A549 (cell line): Measurements from ENCODE around the gene SACM1L. TPM values are rescaled to one million over a fixed set of nuclear protein-coding genes. Genes with fewer than 3 reads are reported as not detected.

ENCODE experiments used
- ATAC-seq, 2 experiments: fragments of 200-7000 bp in 1 of 2; fragments of >200 bp in 1 of 2; cut with Nextera tagmentation in 1 of 2; cut with Tn5 transposase in 1 of 2; 3 replicates each; pipeline versions ENCODE4 v1.8.0 to v1.9.1; 2018 to 2020; ENCODE audit warnings: mild to moderate bottlenecking in 1 of 2, moderate library complexity in 1 of 2
- CTCF ChIA-PET: fragments of 300-600 bp; sonication (Branson Sonifier 250); formaldehyde crosslinking; extraction: SDS; loops from one replicate; lab custom pipeline; 2021; ENCODE audit warnings: antibody characterized with exemption, inconsistent platforms; lab: Yijun Ruan, JAX
- POLR2A ChIA-PET: fragments of 350-600 bp; formaldehyde crosslinking; extraction: SDS; loops from one replicate; lab custom pipeline; 2021; ENCODE audit warnings: antibody characterized with exemption, inconsistent platforms; lab: Yijun Ruan, JAX
- DNase-seq, 2 experiments: peaks; one replicate each; pipeline versions ENCODE4 v3.0.0 to v3.0.0-alpha.2; 2011 to 2016; ENCODE audit warnings: low read depth in 1 of 2, low spot score in 1 of 2
- FAIRE-seq: peaks from 2 replicates; lab custom pipeline; 2011; peaks lifted over from hg19 to GRCh38; lab: Jason Lieb, UNC
- H3K27ac ChIP-seq, 2 experiments: fragments of >200 bp; sonication (Bioruptor Twin); formaldehyde crosslinking; 3 replicates each; pipeline ENCODE4 v1.5.1; 2016 to 2017
- H3K4me1 ChIP-seq: fragments of >200 bp; sonication (Bioruptor Twin); formaldehyde crosslinking; 3 replicates; pipeline ENCODE4 v1.6.1; 2016
- H3K4me2 ChIP-seq: fragments of >200 bp; sonication (Bioruptor Twin); formaldehyde crosslinking; 3 replicates; pipeline ENCODE4 v1.6.1; 2016
- H3K4me3 ChIP-seq: fragments of >200 bp; sonication (Bioruptor Twin); formaldehyde crosslinking; 3 replicates; pipeline ENCODE4 v1.5.1; 2016
- H3K9me3 ChIP-seq: fragments of >200 bp; sonication (Bioruptor Twin); formaldehyde crosslinking; 3 replicates; pipeline ENCODE4 v1.6.1; 2016
- CEBPB ChIP-seq, 2 experiments: fragments of >200 bp in 1 of 2; sonication (Bioruptor Twin) in 1 of 2; formaldehyde crosslinking in 1 of 2; IDR thresholded peaks; 2 replicates each; pipeline ENCODE4 v1.6.1; 2012 to 2016
- EHMT2 ChIP-seq: fragments of 200-600 bp; sonication (generic); IDR thresholded peaks from 2 replicates; pipeline ENCODE4 v1.6.1; 2016; ENCODE audit warnings: antibody characterized with exemption, low read depth, mild to moderate bottlenecking, moderate library complexity
- EP300 ChIP-seq, 2 experiments: fragments of >200 bp; sonication (Bioruptor Twin); formaldehyde crosslinking; IDR thresholded peaks; 2 replicates in 1 of 2; 3 replicates in 1 of 2; pipeline ENCODE4 v1.6.1; 2016 to 2017
- FOSL2 ChIP-seq, 2 experiments: fragments of 450-650 bp in 1 of 2; fragments of >200 bp in 1 of 2; sonication (Bioruptor Twin) in 1 of 2; formaldehyde crosslinking; IDR thresholded peaks; 2 replicates each; pipeline versions ENCODE4 v1.5.0 to v1.6.1; 2016 to 2020; ENCODE audit warnings: mild to moderate bottlenecking in 1 of 2, moderate library complexity in 1 of 2
- GATA3 ChIP-seq: IDR thresholded peaks from 2 replicates; pipeline ENCODE4 v1.6.1; 2012; ENCODE audit warnings: borderline replicate concordance
- HEYL ChIP-seq: fragments of 250-450 bp; sonication (Bioruptor Pico); IDR thresholded peaks from 2 replicates; pipeline ENCODE4 v1.8.0; 2021; ENCODE audit warnings: mild to moderate bottlenecking, moderate library complexity
- HOXB13 ChIP-seq: fragments of 250-450 bp; sonication (Bioruptor Pico); IDR thresholded peaks from 2 replicates; pipeline ENCODE4 v1.5.0; 2020; ENCODE audit warnings: low read depth, mild to moderate bottlenecking, moderate library complexity
- KDM1A ChIP-seq: fragments of 200-600 bp; sonication (generic); IDR thresholded peaks from 2 replicates; pipeline ENCODE4 v1.6.1; 2016; ENCODE audit warnings: low read depth, mild to moderate bottlenecking
- MAFK ChIP-seq: fragments of 450-650 bp; IDR thresholded peaks from 2 replicates; pipeline ENCODE4 v1.6.1; 2014; ENCODE audit not compliant: partially characterized antibody
- NPAS2 ChIP-seq: fragments of 250-450 bp; sonication (Bioruptor Pico); IDR thresholded peaks from 2 replicates; pipeline ENCODE4 v1.8.0; 2022; ENCODE audit warnings: mild to moderate bottlenecking, moderate library complexity, borderline replicate concordance
- NR3C1 ChIP-seq: fragments of >200 bp; sonication (Bioruptor Twin); formaldehyde crosslinking; IDR thresholded peaks from 3 replicates; pipeline ENCODE4 v1.6.1; 2017
- RAD21 ChIP-seq, 2 experiments: fragments of >200 bp in 1 of 2; sonication (Bioruptor Twin) in 1 of 2; formaldehyde crosslinking in 1 of 2; IDR thresholded peaks in 1 of 2; conservative IDR thresholded peaks in 1 of 2; 2 replicates in 1 of 2; 3 replicates in 1 of 2; pipeline ENCODE4 v1.6.1; 2012 to 2018; ENCODE audit warnings: inconsistent platforms in 1 of 2
- SMC3 ChIP-seq: fragments of >200 bp; sonication (Bioruptor Twin); formaldehyde crosslinking; IDR thresholded peaks from 3 replicates; pipeline ENCODE4 v1.6.1; 2018; ENCODE audit warnings: inconsistent platforms
- SREBF2 ChIP-seq: fragments of 450-650 bp; IDR thresholded peaks from 2 replicates; pipeline ENCODE4 v1.6.1; 2014; ENCODE audit warnings: mild to moderate bottlenecking, moderate library complexity
- ZC3H11A ChIP-seq: fragments of 450-650 bp; IDR thresholded peaks from 2 replicates; pipeline ENCODE4 v1.6.1; 2014; ENCODE audit warnings: antibody characterized with exemption, mild to moderate bottlenecking
- ZSCAN20 ChIP-seq: fragments of 250-450 bp; sonication (Bioruptor Pico); IDR thresholded peaks from 2 replicates; pipeline ENCODE4 v1.8.0; 2022; ENCODE audit warnings: mild to moderate bottlenecking, moderate library complexity
- WGBS: methylation state at CpG from one replicate; pipeline ENCODE4 v1.1.6; 2017; ENCODE audit errors: missing lambda C conversion rate; 5-methylcytosine and 5-hydroxymethylcytosine counted together
- polyA plus RNA-seq, 4 experiments: library from polyadenylated mRNA; depleted of rRNA in 3 of 4; stranded (reverse); fragments of >200 nt; fragmentation: RNase III in 1 of 4; extraction: RNeasy Plus Mini Kit Qiagen cat#74134 plus additional on column Dnase treatment in 1 of 4; gene quantifications; 2 replicates in 3 of 4; 3 replicates in 1 of 4; pipeline ENCODE4 v1.2.3, GENCODE V29; 2011 to 2017
- TF ChIP-seq, protein P1 (sequence below): fragments of 250-450 bp; sonication (Bioruptor Pico); IDR thresholded peaks from 2 replicates; pipeline ENCODE4 v1.5.0; 2020; ENCODE audit warnings: low read depth, mild to moderate bottlenecking, moderate library complexity
- TF ChIP-seq, protein P2 (sequence below): fragments of 150-350 bp; IDR thresholded peaks from 2 replicates; pipeline ENCODE4 v1.6.1; 2014; ENCODE audit warnings: low read depth, mild to moderate bottlenecking, low read length
- TF ChIP-seq, protein P3 (sequence below): fragments of >200 bp; sonication (Bioruptor Twin); formaldehyde crosslinking; IDR thresholded peaks from 3 replicates; pipeline ENCODE4 v1.6.1; 2016
- TF ChIP-seq, protein P4 (sequence below): fragments of >200 bp; sonication (Bioruptor Twin); formaldehyde crosslinking; IDR thresholded peaks from 3 replicates; pipeline ENCODE4 v1.5.1; 2016
- TF ChIP-seq, protein P5 (sequence below): fragments of 450-650 bp; IDR thresholded peaks from 2 replicates; pipeline ENCODE4 v1.6.1; 2014; ENCODE audit warnings: antibody characterized with exemption

Gene SACM1L
- polyA plus RNA-seq, 2 of the 4 experiments (the other 2 are of a cell fraction), result 21.1 to 27.8 TPM

DNA sequence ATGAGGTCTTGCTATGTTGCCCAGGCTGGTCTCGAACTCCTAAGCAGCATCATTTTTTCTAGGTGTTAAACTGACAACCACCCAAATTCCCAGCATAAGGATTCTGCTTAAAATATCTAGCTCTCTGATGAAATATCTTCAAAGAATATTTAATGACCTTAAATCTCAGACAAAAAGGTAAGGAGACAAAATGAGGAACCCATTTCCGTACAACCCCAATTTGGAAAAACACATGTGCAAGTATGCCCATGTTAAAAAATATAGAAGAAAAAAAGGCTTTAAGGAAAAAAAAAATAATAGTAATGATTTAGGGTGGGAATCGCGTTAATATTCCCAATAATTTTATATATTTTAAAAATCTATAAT, 1.4 kb upstream of the SACM1L start:
- DNase-seq (no peak), FAIRE-seq (no peak), ATAC-seq (no peak)
- Histone ChIP-seq H3K4me3 (peak overlapping the region; percentile 62), H3K9me3 (no peaks in the 10 kb centered on the region), H3K4me2 (peak overlapping the region; percentile 94), H3K27ac (peak overlapping the region; percentile 66 to 76; a peak in 3 of 6 replicates), H3K4me1 (peaks cover 10% of the 10 kb centered on the region; the same call in 2 of the 3 replicates)
- TF ChIP-seq, protein P1, sequence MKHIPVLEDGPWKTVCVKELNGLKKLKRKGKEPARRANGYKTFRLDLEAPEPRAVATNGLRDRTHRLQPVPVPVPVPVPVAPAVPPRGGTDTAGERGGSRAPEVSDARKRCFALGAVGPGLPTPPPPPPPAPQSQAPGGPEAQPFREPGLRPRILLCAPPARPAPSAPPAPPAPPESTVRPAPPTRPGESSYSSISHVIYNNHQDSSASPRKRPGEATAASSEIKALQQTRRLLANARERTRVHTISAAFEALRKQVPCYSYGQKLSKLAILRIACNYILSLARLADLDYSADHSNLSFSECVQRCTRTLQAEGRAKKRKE (CRISPR knock-in tag), result no peak
- TF ChIP-seq, protein P2, sequence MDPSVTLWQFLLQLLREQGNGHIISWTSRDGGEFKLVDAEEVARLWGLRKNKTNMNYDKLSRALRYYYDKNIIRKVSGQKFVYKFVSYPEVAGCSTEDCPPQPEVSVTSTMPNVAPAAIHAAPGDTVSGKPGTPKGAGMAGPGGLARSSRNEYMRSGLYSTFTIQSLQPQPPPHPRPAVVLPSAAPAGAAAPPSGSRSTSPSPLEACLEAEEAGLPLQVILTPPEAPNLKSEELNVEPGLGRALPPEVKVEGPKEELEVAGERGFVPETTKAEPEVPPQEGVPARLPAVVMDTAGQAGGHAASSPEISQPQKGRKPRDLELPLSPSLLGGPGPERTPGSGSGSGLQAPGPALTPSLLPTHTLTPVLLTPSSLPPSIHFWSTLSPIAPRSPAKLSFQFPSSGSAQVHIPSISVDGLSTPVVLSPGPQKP, result no peak
- TF ChIP-seq NPAS2, result no peak
- TF ChIP-seq HEYL, result no peak
- TF ChIP-seq, protein P3, sequence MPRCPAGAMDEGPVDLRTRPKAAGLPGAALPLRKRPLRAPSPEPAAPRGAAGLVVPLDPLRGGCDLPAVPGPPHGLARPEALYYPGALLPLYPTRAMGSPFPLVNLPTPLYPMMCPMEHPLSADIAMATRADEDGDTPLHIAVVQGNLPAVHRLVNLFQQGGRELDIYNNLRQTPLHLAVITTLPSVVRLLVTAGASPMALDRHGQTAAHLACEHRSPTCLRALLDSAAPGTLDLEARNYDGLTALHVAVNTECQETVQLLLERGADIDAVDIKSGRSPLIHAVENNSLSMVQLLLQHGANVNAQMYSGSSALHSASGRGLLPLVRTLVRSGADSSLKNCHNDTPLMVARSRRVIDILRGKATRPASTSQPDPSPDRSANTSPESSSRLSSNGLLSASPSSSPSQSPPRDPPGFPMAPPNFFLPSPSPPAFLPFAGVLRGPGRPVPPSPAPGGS, result no peak
- TF ChIP-seq GATA3, result no peak
- no peak for TF ChIP-seq SMC3
- TF ChIP-seq, protein P4, sequence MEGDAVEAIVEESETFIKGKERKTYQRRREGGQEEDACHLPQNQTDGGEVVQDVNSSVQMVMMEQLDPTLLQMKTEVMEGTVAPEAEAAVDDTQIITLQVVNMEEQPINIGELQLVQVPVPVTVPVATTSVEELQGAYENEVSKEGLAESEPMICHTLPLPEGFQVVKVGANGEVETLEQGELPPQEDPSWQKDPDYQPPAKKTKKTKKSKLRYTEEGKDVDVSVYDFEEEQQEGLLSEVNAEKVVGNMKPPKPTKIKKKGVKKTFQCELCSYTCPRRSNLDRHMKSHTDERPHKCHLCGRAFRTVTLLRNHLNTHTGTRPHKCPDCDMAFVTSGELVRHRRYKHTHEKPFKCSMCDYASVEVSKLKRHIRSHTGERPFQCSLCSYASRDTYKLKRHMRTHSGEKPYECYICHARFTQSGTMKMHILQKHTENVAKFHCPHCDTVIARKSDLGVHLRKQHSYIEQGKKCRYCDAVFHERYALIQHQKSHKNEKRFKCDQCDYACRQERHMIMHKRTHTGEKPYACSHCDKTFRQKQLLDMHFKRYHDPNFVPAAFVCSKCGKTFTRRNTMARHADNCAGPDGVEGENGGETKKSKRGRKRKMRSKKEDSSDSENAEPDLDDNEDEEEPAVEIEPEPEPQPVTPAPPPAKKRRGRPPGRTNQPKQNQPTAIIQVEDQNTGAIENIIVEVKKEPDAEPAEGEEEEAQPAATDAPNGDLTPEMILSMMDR, result no peak
- TF ChIP-seq, protein P5, sequence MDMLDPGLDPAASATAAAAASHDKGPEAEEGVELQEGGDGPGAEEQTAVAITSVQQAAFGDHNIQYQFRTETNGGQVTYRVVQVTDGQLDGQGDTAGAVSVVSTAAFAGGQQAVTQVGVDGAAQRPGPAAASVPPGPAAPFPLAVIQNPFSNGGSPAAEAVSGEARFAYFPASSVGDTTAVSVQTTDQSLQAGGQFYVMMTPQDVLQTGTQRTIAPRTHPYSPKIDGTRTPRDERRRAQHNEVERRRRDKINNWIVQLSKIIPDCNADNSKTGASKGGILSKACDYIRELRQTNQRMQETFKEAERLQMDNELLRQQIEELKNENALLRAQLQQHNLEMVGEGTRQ, result no peak
- TF ChIP-seq KDM1A, result no peak
- TF ChIP-seq HOXB13 (CRISPR knock-in tag), result no peak
- TF ChIP-seq SREBF2, result no peak
- no peak for TF ChIP-seq ZC3H11A
- TF ChIP-seq EHMT2, result no peak
- TF ChIP-seq MAFK, result no peak
- TF ChIP-seq NR3C1, result no peak
- no peak for TF ChIP-seq RAD21 (conservative IDR thresholded peaks at IDR 0.05 in 1 of 2, IDR thresholded peaks at IDR 0.05 in 1 of 2)
- TF ChIP-seq ZSCAN20, result no peak
- no peak for TF ChIP-seq CEBPB (IDR thresholded peaks at IDR 0.05)
- TF ChIP-seq EP300 (IDR thresholded peaks at IDR 0.05), result no peak
- ChIA-PET POLR2A (no interaction called here), CTCF (no interaction called here)
- 16% methylated on average over 4 of the region's 4 CpGs for WGBS

DNA sequence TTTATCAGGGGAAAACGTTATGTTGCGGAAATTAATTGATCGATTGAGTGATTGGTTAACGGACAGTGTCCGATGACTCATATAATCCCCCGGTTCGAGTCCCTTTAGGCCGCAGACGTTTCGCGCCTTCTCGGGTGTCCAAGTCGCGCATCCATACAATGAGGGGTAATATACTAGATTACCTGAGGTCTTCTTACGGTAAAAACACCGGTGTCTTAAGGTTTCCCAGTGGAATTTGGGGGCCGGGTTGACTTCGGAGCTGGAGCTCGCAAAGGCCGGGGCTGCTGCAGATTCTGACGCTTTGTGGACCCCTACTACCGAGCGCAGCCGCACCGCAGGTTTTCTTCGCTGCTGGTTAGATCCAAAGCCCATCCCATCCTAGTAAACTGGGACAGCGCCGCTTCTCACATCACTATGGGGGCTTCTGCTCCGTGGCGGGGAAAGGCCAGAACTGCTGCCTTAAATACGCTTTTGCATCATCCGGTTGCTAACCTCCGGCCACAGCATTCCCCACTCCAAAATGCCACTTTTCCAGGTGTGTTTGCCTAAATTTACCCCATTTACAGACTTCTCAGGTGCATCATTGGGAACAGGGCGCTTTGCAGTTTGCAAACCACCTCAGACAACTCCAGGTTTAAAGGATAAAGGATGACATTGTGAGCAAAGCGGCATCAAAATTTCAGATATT, 858 bp upstream of the SACM1L start:
- peak; percentile 67 for ATAC-seq
- Histone ChIP-seq H3K27ac (peak overlapping the region; percentile 66 to 76), H3K4me2 (peak overlapping the region; percentile 94), H3K4me1 (peaks cover 10% of the 10 kb centered on the region; the same call in 2 of the 3 replicates), H3K4me3 (peak overlapping the region; percentile 62), H3K9me3 (no peaks in the 10 kb centered on the region)
- WGBS, result 2% methylated on average over 26 of the region's 35 CpGs
- ChIA-PET POLR2A (no interaction called here), CTCF (interaction anchor here (0.7 to 1.6 kb wide), 4 partner anchors 12 to 178 kb away, joined by 3 to 4 read pairs (median 3); no protein-coding TSS in a partner anchor)
- TF ChIP-seq FOSL2 (IDR thresholded peaks at IDR 0.05) (no peak), FOSL2 (CRISPR knock-in tag; IDR thresholded peaks at IDR 0.05) (peak; percentile 80), ZSCAN20 (no peak)
- no peak for FAIRE-seq
- DNase-seq, result peak; percentile 33 to 47
